Epidermal melanocyte (primary cell): ENCODE results near the gene PPP1R12B.
"Not testable (repeated sequence)": the region's sequence is repeated elsewhere in the genome, so short reads cannot be mapped to it uniquely, and the experiment has no call there.

Experiments
- DNase-seq: peaks from one replicate; pipeline ENCODE4 v3.0.0; 2011; ENCODE audit warnings: low spot score; ENCODE audit not compliant: insufficient read length

PPP1R12B gene

DNA sequence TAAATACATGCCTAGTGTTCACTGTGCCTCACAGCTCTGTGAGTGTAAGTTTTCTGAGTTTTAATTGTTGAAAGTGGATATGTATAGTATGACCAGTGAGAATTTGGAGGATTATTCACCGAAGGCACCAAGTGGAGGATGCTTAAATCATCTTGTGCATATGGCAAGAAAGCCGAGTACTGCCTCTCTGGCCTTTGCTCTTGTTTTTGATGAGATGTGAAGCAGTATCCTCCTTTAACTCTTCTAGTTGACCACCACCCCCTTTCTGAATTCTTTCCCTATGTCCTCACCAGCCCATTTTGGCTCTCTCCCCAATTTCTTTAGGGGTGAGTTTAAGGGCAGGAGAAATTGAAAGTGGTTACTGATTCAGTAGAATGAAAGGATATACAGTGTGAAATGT lies 231.3 kb downstream of the PPP1R12B start:
- no peak for DNase-seq

GRCh38 chr1:202580619-202581018 lies 232.1 kb downstream of the PPP1R12B start:
- no peak for DNase-seq

DNA sequence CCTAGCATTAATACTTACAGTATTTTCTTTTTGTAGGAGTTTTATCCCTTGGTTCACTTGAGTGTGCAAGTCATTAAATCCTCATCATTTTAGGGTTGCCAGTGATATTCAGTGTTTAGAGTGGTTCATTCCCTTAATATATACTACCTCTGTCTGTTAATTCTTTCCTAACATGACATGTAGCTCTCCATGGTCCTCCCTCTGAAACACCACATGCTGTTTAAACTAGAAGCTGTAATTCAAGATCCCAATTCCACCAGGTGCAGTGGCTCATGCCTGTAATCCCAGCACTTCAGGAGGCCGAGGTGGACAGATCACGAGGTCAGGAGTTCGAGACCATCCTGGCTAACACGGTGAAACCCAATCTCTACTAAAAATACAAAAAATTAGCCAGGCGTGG lies 233.9 kb downstream of the PPP1R12B start:
- not testable (repeated sequence) for DNase-seq

GRCh38 chr1:202584707-202585589 lies 236.4 kb downstream of the PPP1R12B start:
- no peak for DNase-seq

DNA sequence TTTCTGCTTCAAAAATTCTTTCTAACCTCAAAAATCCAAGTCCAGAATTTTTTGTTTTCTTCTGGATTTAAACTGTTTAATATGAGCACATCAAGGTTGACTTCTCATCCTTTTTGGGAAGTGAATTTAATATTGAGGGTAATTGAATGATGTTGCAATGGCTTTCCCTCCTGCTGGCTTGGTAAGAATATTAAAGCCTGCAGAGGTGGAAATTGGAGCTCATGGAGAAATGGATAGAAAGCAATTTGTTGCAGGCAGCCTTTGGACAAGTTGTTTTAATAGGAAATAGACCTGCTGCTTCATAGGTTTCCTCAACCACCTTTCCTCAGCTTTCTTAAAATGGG lies 237.1 kb downstream of the PPP1R12B start:
- no peak for DNase-seq

DNA sequence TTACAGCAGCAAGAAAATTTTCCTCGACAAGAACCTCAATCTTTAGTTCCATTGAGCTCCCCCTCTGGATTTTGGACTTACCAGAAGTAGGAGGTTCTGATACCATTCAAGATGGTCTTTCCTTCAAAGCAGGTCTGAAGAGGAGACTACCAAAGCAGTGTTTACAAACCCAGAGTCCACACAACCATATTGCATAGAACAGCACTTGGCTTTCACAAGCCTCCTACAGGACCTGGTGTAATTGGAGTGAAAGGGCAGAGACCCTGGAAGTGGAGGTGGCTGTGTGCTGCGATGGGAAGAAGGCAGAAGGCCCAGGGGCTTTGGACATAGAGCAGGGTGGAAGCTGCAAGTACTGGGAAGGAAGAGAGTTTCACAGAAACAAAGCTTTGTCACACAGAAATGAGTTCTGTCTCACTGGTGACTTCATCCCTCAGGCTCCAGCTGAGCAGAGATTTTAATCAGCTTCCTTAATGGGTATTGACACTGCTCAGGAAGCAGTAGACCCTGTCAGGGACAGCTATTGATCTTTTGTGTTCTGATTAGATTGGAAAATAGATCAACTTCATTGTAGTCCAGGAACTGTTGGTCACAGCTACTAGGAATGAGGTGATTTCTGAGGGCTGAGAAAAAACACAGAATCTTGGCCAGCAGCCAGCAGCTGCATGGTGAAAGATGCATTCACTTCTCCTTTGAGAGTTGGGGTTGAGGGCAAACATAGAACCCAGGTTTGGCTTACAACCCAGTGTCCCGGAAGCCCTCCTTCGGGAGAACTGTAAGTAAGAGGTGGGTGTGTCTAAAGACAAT lies 237.7 kb downstream of the PPP1R12B start:
- no peak for DNase-seq

DNA sequence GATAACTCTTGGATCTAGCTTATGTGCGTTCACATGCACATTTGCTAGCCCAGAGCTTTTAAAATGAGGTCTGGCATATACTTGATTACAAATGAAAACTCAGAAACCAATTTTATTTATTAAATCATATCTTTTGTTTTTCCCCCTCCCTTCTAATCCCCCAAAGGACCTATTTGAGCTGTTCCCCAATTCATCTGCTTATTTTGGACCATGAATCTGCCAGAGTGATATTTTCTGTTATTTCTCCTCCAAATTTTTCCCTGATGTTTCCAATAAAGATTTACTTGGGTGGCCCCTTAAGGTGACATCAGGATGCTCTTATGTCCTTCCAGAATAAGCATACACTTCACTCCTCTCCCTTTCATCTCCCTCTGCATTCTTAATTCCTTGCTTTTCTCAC lies 238.4 kb downstream of the PPP1R12B start:
- DNase-seq: no peak

DNA sequence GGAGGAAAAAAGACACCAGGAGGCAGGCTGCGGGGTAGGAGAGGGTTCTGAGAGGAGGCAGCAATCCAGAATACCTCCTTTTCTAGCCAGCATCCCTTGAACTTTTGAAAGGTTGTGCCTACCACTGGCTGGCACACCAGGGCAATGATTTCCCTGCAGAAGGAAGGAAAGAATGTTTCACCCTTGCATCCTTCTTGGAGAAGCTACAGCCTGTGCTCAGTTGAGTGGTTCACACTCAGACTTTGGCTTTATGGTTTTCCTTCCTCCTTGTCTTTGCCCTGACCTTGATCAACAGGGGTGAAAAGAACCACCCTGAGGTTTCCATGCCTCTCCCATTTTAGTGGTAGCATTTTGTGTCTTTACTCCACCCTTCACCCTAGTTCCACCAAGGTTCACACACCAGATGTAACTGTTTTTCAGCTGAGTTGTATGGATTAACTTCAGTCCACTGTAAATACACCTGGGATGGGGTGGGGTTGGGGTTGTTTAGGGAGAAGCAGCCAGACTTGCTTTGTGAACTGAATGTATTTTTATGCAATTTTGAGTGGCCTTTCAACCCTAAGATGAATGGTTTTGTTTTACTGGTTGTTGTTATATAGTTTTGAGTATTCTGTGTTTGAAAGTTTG lies 239.5 kb downstream of the PPP1R12B start:
- no peak for DNase-seq

GRCh38 chr1:202588503-202589189 lies 240.1 kb downstream of the PPP1R12B start:
- DNase-seq: no peak

DNA sequence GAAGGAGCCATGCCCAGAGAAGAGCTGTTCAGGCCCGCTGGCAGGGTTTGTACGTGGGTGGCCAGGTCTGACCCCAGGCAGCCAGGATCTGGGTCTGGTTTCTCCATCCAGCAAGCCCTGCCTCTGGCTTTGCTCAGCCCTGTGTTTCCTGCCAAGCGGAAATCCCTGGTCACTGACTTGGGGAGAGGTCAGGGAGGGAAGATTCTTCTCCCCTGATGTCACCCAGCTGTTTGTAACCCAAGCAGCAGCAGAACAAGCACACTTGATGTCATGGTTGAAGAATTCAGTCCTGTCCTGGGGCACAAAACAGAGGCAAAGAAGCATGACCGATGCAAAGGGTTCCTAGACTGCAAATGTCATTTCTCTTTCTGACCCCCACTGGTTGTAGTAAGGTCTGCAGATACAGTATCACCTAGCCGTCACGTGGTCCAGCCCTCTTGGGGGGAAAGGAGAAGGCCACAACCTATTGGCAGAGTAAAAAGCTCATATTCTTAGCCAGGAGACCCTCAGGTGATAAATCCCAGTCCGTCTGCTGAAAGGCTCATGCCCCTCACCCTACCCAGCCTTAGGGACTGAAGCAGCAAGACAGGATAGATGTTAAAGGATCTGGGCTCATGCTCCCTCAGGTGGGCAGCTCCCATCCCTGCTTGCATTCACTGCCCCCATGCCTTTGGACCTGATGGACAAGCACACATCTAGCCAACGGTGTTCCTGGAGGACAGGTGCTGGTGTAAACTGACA lies 240.9 kb downstream of the PPP1R12B start:
- DNase-seq: peak; percentile 84

DNA sequence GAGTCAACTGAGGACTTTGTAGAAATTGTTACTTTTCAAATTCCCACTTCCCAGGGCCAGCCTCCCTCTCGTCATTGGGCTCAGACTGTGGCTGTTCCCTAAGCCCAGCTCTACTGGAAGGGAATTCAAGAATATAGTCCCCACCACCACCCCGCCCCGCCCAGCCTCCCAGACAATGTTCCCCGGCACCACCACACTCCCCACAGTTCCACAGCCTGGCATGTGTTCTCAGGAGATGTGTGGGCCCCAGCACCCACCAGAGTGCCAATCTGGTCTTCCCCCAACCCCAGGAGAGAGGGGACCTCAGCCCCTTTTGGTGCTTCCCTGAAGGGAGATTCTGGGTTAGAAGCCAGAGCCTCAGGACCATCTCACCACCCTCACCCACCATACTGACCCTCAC lies 241.6 kb downstream of the PPP1R12B start:
- DNase-seq: no peak

DNA sequence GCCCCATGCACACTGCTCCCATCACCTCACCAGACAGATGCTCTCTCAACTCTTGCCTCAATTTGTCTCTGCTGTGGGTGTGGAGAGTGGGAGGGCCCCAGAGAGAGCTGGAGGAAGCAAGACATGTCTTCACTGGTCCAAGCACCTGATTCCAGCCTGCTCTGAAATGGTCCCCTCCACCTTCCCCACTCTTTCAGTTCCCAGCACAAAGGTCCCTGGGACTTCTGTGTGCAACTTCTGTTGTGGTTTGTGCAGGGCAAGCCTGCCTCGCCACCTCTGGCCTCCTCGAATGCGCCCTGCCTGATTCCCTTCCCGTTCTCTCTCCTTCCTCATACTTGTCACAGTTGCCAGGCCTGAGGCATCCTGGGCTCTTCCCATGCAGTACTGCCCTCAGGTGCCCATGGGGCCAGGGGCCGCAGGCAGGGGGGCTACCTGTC lies 242.5 kb downstream of the PPP1R12B start:
- DNase-seq: no peak

DNA sequence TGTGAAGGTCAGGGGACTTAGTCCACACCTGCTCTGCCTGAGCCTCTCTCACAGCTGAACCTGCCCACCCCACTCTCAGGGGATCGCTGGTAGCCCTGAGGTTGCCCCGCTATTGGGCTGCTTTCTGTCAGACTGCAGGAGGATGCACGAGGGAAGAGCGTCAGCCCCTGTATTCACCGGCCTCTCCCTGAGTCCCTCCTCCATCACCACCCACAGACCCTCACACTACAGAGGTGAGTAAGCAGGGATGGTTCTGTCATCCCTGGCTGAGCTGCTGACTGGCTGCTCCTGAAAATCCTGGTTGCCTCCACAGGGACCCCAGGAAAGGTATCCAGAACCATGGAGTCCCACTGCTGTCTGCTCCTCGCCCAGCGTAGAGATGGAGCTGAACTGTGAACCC lies 243.0 kb downstream of the PPP1R12B start:
- DNase-seq: no peak

DNA sequence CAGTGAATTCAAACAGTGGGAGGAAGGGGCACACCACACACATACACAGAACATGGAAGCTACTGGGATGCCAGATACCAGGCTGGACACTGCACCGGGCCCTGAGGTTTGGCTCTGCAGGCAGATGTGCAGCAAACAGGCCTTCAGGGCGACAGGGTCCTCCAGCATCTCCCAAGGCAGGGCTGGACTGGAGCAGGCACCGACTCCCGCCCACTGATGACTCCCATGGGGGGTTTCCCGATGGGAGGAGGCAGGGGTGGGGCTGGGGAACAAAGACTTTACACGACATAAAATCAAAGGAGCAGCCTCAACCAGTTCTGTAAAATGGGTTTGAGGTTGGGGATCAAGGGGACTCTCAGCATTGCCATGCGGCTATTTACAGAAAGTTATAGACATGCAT lies 243.6 kb downstream of the PPP1R12B start:
- no peak for DNase-seq

GRCh38 chr1:202593845-202594244 lies 245.3 kb downstream of the PPP1R12B start:
- no peak for DNase-seq

- no peak for DNase-seq
Observed at GRCh38 chr1:202596638-202597037, 248.1 kb downstream of the PPP1R12B start.

GRCh38 chr1:202597090-202597761 lies 248.7 kb downstream of the PPP1R12B start:
- no peak for DNase-seq

GRCh38 chr1:202599669-202600431 lies 251.4 kb downstream of the PPP1R12B start:
- peak; percentile 70 for DNase-seq

GRCh38 chr1:202600432-202601041 lies 252.0 kb downstream of the PPP1R12B start:
- DNase-seq: no peak
